PC-9 (cell line): ENCODE measurements around the gene AFG1L.

ENCODE experiments used
- CTCF ChIP-seq: fragments of 200-600 bp; sonication (generic); conservative IDR thresholded peaks from 2 replicates; pipeline ENCODE4 v1.6.1; 2017; ENCODE audit warnings: mixed run types, antibody characterized with exemption, mild to moderate bottlenecking, moderate library complexity
- EZH2 ChIP-seq: fragments of 200-600 bp; sonication (generic); IDR thresholded peaks from 2 replicates; pipeline ENCODE4 v1.8.0; 2017; ENCODE audit warnings: antibody characterized with exemption, low read depth

DNA sequence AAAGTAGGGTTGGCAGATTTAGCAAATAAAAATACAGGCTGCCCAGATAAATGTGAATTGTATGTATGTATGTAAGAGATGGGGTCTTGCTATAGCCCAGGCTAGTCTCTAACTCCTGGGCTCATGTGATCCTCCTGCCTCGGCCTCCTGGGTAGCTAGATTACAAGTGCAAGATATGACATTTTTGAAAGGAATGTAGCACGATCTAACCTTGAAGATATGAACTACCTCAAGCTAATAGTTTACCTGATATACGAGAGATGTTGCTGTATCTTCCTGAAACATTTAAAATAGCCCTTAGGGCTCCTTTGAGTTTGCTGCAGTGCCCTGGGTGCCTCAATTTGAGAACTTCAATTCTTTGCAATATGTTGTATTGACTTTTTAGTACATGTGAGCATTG lies 42.1 kb downstream of the AFG1L start:
- no peak for TF ChIP-seq CTCF
- no peak for TF ChIP-seq EZH2
